ENCODE measurements around the gene MAP2.

DNA sequence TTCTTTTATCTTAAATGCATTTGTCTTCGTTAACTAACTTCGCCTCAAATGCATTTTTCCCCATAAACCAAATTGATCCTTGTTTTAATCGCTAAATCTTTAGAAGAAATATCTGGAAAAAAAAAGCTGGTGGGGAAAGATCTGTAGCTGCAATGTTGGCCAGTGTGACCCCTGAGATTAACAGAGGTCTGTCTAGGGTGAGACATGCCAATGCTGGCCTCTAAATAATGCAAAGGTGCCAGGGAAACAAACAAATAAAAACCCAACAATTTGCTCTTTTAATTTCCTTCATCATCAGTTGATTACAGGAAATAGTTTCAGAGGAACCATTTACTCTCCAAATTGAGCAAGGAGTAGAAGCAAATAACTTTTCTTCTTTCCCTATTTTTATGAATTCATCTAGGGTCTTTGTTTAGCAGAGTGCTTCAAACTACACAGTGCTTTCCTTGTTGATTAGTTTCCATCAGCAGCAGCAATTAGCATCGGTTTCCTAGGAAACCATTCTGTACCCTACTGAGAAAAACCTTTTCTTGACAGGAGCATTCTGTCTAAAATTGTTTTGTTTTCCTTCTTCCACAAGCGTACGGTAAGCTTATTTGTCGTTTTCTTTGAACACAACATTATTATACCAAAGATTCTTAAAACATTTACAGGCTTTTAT lies 247.3 kb downstream of the MAP2 start:
- TF ChIP-seq POLR2A (IDR thresholded peaks at IDR 0.05; ENCODE audit: extremely low read depth, insufficient read length), result no peak
- TF ChIP-seq, protein P1, sequence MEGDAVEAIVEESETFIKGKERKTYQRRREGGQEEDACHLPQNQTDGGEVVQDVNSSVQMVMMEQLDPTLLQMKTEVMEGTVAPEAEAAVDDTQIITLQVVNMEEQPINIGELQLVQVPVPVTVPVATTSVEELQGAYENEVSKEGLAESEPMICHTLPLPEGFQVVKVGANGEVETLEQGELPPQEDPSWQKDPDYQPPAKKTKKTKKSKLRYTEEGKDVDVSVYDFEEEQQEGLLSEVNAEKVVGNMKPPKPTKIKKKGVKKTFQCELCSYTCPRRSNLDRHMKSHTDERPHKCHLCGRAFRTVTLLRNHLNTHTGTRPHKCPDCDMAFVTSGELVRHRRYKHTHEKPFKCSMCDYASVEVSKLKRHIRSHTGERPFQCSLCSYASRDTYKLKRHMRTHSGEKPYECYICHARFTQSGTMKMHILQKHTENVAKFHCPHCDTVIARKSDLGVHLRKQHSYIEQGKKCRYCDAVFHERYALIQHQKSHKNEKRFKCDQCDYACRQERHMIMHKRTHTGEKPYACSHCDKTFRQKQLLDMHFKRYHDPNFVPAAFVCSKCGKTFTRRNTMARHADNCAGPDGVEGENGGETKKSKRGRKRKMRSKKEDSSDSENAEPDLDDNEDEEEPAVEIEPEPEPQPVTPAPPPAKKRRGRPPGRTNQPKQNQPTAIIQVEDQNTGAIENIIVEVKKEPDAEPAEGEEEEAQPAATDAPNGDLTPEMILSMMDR (IDR thresholded peaks at IDR 0.05; ENCODE audit: low read depth, low read length), result no peak
- TF ChIP-seq, protein P2, sequence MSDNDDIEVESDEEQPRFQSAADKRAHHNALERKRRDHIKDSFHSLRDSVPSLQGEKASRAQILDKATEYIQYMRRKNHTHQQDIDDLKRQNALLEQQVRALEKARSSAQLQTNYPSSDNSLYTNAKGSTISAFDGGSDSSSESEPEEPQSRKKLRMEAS (IDR thresholded peaks at IDR 0.05; ENCODE audit: low read depth, low read length), result no peak
